Ishikawa (cell line): ENCODE data around the gene SMARCD1.

ENCODE experiments used
- CEBPB ChIP-seq: IDR thresholded peaks from 2 replicates; pipeline ENCODE4 v1.6.1; 2012
- EGR1 ChIP-seq: IDR thresholded peaks from 2 replicates; pipeline ENCODE4 v1.6.1; 2012
- EP300 ChIP-seq: IDR thresholded peaks from 2 replicates; pipeline ENCODE4 v1.6.1; 2012; ENCODE audit warnings: borderline replicate concordance
- FOXM1 ChIP-seq: IDR thresholded peaks from 2 replicates; pipeline ENCODE4 v1.6.1; 2012; ENCODE audit warnings: low read depth, borderline replicate concordance
- MAX ChIP-seq: IDR thresholded peaks from 2 replicates; pipeline ENCODE4 v1.6.1; 2012
- REST ChIP-seq: IDR thresholded peaks from 2 replicates; pipeline ENCODE4 v1.6.1; 2012; ENCODE audit warnings: low read depth, mild to moderate bottlenecking
- USF1 ChIP-seq: IDR thresholded peaks from 2 replicates; pipeline ENCODE4 v1.6.1; 2012
- YY1 ChIP-seq: IDR thresholded peaks from 2 replicates; pipeline ENCODE4 v1.6.1; 2012; ENCODE audit warnings: low read depth

- TF ChIP-seq MAX (no peak), EP300 (no peak), FOXM1 (no peak), YY1 (no peak), USF1 (no peak), REST (no peak), EGR1 (no peak), CEBPB (no peak)
Measured at GRCh38 chr12:50051101-50051806, 33.9 kb upstream of the SMARCD1 start.
